Measurements from ENCODE around the gene CHMP6.

Gene CHMP6

DNA sequence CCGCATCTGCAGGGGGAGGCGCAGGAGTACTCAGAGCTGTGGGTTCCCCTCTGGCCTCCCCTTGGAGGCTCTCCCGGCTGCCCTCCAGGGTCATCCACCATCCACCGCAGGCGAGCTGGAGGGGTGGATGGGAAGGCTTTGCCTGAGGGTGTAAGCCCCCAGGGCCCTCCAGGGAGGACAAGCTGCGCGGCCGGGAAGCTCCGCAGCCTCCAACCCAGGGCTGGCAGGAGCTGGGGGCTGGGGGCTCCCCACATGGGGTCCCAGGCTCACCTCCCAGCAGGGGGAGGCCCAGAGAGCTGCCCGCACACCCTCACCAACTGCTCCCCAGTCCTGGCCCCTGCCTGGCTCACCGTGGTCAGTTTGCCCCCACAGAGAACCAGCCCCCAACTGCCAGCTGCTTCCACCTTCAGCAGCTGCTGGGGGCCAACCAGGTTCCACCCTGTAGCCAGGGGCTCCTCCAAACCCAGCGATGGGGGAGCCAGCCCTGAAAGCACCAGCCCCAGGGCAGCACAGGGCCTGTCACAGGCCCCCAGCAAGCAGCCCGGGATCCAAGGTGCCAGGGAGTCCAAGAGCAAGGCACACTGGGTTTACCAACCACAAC lies 19.8 kb upstream of the CHMP6 start:
- DNase-seq = no peak

DNA sequence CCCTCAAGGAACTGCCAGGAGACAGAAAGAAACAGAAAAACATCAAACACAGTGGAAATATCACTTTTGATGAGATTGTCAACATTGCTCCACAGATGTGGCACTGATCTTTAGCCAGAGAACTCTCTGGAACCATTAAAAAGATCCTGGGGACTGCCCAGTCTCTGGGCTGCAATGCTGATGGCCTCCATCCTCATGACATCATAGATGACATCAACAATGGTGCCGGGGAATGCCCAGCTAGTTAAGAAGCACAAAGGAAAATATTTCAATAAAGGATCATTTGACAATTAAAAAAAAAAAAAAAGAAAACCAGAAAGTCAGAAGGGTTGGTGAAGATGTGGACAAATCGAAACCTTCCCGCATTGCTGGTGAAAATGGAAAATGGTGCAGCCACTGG lies 14.9 kb upstream of the CHMP6 start:
- no peak for DNase-seq

DNA sequence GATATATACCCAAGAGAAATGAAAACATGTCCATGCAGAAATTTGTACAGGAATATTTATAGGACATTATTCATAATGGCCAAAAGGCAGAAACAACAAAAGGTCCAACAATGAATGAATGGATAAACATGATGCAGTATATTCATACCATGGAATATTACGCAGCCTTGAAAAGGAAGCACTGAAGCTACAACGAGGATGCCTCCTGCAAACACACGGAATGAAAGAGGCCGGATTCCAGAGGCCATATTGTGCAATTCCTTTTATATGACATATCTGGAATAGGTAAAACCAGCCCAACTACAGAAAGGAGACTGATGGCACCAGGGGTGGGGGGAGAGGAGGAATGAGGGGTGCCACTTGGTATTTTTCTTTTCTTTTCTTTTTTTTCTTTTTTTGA lies 14.5 kb upstream of the CHMP6 start:
- no peak for DNase-seq

DNA sequence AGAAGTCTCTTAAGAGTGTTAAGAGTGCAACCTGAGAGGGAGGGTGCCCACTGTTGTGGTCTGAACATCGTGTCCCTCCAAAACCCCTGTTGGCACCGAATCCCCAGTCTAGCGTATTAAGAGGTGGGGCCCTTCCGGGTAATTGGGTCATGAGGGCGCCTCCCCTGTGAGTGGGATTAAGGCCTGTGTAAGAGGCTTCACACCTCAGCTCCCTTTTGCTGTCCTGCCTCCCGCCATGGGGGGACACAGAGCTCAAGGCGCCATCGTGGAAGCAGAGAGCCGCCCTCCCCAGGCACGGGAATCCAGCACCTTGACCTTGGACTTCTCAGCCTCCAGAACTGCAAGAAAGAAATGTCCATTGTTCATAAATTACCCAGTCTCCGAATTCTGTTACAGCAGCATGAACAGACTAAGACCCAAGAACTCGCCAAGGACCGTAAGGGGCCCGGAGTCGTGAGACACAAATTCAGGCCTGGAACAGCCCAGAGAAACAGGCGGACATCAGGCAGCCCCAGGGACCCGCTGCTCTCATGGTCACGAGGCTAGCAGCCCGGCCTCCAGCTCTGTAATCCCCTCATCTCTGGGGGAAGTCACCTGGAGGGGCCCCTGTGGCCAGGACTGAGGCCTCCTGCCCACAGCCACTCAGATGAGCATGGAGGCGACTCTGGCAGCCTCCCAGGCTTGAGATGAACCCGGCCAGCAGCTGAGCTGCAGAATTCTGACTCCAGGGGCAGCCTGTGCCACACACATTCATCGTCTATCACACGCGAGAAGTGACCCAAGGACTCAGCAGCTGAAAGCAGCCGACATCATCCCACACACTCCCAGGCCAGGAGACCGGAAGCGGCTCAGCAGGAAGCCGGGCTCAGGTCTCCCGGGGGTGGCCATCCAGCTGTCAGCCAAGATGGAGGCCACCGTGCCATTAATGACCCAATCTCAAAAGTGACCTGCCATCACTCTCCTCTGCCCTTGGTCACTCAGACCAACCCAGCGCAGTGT lies 12.8 kb upstream of the CHMP6 start:
- DNase-seq = no peak

DNA sequence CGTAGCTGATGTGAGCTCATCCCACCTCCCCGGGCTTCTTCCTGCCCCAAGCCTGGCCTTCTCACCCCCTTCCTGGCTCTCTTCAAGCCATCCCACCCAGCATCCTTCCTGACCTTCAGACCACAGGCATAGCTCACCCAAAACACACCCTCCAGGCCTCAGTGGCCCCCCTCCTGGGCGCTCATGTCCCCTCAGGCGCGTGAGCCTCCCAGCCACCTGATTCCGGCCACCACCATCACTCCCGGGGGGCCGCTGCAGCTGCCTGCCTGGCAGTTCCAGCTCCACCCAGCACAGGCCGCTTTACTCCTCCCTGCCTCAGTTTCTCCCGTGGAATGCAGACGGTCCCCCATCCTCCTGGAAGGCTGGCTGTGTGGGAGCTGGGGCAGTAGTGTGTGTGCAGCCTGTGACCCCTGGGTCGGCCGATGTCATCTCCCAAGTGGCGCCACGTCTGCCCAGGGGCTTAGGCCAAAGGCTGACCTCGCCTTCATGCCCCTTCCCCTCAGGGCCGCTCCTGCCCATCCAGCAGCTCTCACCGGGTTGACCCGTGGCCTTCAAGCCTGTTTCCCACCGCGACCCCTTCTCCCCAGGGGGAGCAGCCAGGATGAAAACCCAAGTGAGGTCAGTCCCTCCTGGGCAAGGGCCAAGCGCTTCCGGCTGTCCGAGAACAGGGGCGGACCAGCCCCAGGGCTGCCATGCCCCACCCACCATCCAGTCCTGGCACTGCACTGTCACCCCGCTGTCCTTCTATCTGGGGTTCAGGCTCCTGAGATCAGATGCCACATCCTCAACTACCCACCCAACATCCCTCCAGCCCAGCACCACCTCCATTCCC lies 11.9 kb upstream of the CHMP6 start:
- no peak for DNase-seq

DNA sequence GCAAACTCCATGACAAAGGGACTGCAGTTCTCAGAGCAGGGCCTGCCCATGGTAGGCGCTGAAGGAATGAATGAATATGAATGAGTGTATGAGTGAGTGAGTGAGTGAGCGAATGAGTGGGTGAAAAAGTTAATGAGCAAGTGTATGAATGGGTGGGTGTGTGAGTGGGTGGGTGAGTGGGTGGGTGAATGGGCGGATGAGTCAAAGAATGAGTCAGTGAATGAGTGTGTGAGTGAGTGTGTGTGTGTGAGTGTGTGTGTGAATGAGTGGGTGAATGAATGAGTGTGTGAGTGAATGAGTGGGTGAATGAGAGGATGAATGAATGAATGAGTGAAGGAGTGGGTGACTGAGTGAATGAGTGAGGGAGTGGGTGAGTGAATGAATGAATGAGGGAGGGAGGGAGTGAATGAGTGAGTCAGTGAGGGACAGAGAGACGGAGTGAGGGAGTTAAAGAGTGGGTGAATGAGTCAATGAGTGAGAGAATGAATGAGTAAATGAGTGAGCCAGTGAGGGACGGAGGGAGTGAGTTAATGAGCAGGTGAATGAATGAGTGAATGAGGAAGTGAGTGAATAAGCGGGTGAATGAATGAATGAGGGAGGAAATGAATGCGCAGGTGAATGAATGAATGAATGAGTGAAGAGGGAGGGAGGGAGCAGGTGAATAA lies 11.1 kb upstream of the CHMP6 start:
- no peak for DNase-seq

DNA sequence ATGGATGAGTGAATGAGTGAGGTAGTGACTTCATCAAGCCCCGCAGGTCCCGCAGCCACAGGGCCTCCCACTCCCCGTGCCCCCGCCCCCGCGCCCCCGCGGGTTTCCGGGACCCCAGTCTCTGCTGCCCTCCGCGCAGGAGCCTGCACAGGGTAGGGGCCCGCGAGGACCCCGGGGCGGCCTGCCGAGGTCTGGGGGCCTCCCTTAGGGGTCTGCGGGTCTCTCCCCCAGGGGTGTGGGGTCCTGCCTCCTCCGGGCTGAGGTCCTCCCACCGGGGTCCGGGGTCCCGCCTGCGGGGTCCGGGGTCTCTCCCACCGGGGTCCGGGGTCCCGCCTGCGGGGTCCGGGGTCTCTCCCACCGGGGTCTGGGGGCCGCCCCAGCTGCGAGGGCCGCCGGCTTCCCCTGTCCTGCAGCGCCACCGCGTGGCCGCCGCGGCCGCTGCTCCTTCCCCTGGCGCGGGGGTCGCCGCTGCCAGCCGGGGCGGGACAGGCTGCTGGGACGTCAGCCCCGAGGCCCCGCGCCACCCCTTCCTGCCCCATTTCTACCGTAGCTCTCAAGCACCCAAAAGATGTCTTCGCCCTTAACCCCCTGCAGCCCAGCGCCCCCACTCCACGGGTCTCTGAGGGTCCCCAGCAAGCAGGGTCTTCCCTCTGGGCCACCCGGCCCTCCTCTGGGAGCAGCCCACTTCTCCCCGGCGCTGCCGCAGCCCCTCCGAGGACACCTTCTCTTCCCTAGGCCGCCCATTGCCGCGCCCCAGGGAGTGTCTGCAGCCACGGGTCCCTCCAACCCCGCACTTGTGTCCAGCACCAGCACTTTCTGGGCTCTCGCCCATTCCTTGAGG lies 10.4 kb upstream of the CHMP6 start:
- DNase-seq = peak in 1 of 2 experiments; percentile 34

DNA sequence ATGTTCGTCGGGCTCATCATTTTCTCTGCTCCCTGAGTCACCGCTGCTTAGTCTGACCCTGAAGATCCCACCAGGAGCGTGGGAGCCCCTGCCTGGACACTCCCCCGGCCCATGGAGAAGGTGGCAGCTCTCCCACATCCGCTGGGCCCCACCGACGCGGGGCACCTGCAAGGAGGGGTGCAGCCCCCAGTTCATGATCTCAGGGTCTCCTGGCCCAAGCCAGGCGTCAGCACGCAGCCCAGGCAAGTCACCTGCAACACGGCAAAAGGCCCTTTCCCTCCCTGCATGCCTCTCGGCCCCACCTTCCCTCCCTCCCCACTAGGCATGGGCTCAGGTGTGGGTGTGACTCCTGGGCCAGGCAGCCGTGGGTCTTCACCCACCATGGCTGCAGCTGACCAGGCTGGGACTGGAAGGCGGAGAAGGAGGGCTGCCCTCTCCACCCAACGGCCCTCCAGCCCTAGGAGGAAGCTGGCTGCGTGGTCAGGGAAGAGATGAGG lies 9.7 kb upstream of the CHMP6 start:
- no peak for DNase-seq

DNA sequence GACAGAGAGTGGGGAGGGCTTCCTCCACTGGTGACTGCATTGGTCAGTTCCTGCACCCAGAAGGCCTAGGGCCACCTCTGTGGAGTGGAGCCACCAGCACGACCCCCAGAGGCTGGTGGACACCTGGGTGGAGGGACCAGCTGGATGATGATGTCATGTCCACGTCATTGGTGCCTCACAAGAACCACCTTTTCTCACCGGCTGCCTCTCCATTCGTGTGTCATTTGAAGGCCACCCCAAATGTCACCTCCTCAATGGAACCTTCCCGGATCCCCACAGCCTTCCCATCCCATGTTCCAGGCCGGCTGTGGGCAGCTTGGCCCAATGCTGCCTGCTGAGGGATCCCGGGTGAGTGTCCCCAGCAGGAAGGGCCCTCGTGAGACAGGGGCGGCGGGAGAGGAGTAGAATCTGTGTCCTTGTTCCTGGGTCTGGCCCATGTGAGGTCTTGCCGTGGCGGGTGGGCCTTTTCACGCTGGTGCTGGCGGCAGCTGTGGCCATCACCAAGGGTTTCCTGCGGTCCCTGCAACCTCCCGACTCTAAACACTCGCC lies 9.1 kb upstream of the CHMP6 start:
- no peak for DNase-seq

DNA sequence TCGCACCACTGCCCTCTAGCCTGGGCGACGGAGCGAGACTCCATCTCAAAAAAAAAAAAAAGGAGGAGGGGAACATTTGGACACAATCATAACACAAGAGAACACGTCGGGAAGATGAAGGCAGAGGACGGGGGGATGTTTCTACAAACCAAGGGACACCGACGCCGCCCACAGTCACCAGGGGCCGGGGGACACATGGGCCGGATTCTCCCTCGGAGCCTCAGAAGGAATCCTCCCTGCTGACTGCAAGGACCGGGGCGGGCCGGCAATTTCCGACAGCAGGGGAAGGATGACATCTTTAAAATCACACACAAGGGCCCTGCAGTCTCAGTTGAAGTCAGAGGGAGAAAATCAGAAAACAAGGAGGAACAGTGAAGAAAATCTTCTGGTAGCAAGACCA lies 8.1 kb upstream of the CHMP6 start:
- no peak for DNase-seq

DNA sequence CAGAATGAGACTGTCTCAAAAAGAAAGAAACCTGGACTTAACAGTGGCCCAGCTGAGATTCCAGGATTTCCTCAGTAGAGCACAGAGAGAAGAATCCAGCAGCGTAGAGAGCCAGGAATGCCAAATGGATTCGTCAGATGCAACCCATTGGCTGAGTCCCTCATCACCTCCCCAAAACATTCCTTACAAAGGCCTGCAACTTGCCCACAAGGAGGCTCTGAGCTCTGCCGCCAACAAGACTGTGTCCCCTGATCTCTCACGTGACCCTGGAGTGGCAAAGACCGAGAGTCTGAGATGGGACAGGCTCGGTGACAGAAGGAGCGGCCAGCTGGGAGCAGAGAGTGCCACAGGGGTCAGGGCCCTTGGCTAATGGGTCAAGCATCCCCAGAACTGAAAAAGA lies 6.9 kb upstream of the CHMP6 start:
- DNase-seq = no peak

DNA sequence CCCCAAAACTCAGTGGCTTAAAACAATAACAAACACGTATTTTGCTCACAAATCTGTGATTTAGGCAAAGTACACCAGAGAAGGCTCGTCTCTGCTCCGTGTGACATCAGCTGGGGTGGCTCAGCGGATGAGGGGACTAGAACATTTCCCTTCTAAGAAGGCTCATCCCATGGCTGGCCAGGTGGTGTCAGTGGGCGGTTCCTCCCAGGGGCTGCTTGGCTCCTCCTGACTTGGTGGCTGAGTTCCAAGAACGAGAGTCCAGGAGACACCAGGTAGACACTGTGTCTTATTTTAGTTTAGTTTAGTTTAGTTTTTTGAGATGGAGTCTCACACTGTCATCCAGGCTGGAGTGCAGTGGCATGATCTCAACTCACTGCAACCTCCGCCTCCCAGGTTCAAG lies 5.6 kb upstream of the CHMP6 start:
- no peak for DNase-seq

DNA sequence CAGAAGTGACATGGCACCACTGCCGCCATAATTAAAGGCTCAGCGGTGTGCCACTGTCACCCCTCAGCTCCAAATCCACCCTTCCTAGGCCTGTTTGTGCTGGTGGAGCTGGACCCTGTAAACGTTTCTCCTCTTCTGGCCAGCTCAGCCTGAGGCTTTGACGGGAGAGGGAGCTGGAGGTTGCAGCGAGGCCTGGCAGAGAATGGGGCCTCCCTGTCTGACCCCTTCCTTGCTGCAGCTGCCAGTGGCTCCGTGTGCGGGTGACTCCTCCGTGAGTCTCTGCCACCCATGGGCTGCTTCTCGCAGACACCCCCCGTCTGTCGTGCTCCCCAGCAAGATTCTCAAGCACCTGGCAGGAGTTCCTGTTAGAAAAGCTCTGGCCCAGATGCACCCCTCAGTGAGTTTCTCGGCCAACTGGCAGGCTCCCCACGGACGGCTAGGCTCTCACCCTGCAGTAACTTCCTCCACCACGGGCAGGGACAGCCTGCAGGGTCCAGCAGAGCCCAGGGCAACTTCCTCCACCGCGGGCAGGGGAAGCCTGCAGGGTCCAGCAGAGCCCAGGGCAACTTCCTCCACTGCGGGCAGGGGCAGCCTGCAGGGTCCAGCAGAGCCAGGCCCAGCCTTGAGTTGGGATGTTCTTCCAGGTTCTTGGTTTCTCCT lies 4.7 kb upstream of the CHMP6 start:
- no peak for DNase-seq

DNA sequence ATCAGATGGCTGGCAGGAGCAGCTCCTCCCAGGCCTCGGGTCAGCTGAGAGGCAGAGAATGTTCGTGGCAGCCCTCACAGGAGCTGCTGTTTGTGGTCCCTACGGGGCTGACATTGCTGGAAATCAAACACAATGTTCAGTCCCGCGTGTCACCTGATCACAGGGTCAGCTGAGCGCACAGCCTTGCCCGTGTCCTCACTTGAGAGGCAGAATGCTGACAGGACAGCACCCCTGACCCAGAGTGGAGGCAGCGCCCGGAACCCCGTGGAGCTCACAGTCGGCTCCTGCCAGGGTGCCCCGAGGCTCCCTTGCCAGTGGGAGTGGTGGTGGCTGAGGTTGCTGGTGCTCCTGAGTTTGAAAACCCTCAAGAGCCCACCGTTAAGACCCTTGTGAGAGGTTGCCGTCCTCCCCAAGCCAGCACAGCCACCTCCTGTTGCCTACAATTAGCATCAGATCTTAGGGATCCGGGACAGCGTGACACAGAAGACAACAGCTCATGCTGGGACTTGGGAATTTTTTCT lies 3.6 kb upstream of the CHMP6 start:
- DNase-seq = no peak

DNA sequence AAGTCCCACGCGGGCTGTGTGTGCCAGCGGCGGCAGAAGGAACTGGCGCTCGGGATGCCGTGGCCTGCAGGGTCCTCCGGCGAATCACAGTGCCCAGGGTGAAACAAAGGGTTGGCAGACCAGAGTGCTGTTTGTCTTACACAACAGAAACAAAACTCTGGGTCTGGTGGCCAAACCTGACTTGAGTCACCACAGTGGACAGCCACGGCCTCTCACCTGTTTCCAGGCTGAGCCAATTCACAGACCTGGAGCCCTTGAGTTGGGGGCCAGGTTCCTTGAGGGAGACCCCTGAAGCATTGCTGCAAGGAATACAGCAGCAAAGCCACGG lies 2.1 kb upstream of the CHMP6 start:
- DNase-seq = no peak

DNA sequence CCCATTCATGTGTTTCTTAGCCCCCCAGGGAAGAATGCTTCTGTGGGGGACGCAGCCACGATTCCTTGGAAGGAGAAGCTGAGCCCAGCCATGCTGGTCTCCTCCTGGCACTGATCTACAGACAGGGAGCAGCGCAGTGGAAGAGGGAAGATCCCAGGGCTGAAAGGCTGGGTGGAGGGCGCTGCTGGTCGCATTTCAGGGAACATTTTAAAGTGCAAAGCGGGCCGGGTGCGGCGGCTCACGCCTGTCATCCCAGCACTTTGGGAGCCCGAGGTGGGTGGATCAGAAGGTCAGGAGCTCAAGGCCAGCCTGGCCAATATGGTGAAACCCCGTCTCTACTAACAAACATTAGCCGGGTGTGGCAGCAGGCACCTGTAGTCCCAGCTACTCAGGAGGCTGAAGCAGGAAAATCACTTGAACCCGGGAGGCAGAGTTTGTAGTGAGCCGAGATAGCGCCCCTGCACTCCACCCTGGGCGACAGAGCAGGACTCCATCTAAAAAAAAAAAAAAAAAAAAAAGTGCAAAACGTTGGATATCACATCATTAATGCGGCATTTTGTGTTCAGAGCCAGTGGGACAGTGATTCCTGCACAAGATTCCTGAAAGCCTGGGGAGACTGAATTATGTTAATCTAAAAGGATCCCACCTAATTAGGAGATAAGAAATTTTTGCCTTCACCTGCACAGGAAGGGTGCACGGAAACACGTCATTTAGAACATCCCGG lies 558 bp upstream of the CHMP6 start:
- DNase-seq = no peak

DNA sequence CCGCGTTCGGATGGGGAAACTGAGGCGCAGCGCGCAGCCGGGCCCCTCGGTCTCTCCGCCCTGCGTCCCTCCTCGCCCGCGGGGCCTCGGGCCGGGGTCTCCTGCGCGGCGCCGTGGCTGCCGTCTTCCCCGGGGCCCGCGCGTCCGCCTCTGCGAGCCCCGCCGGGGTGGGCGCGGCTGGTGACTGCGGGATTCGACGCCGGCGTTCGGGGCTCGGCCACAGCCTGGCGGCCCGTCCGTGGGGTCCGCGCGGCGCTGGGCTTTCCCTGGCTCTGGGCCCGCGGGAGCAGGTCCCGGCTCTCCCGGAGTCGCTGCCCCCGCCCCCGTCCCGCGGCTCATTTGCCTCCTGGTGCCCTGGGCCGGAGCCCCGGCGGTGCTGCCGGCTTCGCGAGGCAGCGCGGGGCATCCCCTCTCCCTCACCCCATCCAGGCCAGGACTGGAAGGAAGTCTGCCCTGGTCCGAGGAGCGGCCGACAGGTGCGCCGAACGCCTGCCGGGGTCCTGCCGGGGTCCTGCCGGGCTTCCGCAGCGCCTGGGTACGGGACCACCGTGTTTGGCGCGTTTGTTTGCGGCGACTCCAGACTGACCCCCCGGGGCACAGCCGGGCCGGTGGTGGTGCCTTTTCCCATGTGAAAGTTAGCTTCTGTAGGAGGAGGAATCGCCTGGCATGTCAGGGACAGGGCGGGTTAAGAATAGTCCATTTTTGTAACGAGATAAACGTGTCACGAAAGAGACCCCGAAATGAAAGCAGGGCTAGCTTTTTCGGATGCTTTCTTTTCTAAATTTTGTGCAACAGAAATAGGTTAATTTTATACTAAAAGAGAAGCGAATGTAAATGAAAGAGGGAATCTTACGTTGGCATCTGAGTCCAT lies 671 bp downstream of the CHMP6 start:
- DNase-seq = no peak

DNA sequence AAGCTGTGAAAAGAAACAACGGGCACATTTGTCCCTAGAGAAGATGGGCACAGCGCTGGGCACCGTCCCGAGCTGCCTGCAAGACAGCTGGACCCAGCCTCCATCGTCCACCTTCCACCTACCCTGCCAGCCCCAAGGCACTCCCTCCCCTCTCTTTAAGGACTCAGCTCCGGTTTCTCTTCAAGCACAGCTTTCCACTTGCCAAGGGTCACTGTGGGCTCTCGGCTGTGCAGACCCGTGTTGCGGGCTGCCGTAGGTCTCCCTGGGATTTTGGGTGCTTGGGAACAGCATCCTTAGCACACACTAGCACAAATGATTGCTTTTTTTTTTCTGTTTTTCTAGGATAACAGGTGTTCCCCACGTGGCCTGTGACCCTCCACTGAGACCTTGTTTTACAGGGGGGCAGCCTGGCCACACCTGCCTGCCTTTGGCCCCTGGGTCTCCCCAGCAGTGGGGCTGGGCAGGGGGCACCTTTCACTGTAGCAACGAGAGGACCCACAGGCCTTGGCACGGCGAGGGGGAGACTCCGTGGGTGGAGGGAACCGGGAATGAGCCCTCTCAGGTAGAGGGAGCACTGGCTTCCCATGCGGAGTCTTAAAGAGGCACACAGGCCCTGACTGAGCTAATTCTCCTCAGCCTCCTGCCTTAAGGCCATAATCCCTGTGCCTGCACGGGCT lies 1.4 kb downstream of the CHMP6 start:
- no peak for DNase-seq

DNA sequence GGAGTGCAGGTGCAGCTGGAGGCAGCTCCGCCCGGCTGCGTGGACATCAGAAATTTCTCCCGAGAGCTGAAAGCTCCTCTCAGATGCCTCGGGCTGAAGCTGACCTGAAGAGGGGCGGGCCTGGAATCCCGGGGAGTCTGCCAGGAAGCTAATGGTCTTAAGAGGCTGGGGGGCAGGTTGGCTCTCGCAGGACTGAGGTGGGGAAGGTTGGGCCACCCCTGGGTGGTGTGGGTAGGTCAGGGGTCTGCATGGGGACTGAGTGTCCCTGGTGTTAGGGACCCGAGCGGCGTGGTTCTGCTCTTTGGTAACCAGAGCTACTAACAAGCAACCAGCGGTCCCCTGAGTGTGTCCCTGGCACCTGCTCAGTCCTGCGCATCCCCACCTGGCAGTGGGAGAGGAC lies 3.5 kb downstream of the CHMP6 start:
- no peak for DNase-seq

All from NCI-H1930 (cell line).